ENCODE data around the gene RPAP3. TPM values are rescaled to one million over a fixed set of nuclear protein-coding genes. Genes with fewer than 3 reads are reported as not detected.

Gene RPAP3, protein sequence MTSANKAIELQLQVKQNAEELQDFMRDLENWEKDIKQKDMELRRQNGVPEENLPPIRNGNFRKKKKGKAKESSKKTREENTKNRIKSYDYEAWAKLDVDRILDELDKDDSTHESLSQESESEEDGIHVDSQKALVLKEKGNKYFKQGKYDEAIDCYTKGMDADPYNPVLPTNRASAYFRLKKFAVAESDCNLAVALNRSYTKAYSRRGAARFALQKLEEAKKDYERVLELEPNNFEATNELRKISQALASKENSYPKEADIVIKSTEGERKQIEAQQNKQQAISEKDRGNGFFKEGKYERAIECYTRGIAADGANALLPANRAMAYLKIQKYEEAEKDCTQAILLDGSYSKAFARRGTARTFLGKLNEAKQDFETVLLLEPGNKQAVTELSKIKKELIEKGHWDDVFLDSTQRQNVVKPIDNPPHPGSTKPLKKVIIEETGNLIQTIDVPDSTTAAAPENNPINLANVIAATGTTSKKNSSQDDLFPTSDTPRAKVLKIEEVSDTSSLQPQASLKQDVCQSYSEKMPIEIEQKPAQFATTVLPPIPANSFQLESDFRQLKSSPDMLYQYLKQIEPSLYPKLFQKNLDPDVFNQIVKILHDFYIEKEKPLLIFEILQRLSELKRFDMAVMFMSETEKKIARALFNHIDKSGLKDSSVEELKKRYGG
- 13.0 and 17.5 TPM in 2 replicates for total RNA-seq

DNA sequence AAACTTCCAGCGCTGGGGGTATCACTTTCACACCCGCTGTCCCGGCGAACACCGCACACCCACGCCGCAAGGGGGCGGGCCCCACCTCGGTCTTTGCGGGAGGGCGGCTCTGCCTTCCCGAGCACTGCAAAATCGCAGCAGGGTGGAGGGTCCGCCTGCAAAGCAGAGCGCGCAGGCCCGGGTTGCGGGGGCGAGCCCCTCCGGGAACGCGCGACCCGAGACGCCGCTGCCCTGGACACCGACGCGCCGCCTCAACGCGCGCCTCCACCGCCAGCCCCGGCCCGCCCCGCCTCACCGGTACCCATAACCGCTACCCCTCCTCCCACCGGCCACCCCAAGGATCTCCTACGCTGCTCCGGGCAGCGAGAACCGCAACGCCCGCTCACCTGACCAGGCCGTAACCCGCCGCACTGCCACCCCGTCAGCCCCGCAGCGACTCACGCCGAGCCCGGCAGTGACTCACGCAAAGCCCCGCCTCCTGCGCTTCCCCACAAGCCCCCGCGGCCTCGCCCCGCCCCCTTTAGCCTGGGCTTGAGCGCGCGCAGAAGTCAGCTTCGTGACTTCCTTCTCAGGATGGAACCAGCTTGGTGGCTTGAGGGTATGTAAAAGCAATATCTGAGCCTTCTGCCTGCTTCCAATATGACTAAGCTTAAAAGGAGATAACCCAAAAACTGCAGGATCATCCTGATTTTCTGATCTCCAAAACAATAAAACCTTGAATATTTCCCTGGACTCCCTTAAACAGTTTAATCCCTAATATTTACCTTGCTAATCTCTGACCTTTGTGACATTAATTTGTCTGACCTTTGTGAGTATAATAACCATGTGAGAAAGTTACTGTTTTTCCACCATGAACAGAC, at the start of gene RPAP3:
TSS of gene RPAP3 (minus strand) at position 465 of the 860 bp plus-strand sequence. CDS start 3,190 bp downstream, outside the sequence.

DNA sequence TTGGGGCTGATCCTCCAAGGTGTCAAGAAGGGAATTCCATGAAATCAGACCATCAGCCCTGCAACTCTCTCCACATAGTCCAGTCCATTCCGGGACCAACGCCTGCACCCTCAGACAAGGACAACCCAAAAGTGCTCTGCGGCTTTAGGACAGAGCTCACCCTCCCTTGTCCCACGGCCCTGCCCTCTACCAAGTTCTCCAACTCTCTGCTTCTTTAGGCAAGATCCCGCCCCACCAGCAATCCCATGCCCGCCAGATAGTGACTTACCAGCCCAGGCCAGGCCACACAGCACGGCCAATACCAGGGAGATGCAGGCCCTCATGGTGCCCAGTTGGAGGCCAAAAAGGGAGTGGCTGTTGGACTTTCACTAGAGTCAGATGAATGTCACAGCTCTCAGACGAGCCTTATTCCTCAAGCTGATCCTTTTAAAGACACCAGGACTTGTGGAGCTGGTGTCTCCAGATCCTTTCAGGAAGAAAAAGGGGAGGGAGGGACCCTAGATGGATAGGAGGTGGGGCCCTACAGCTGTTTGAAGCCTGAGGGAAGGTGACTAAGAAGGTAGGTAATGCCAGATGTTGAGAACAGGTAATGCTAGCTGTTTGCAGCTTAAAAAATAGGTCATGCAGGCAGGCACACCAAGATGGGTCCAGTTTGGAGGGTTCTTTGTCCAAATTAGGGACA, 19.4 kb upstream of the RPAP3 start, which contains the start of gene ENDOU:
TSS of gene ENDOU (minus strand) at position 400 of the 682 bp plus-strand sequence. CDS start at position 323, 77 bp downstream.

Other genes with a start within 250 kb of the RPAP3 start
- under 0.01 TPM in 1 of 2 replicates, not detected in the other for gene ENDOU, start 19.5 kb upstream of the RPAP3 start, total RNA-seq
- gene RAPGEF3, start 52.9 kb upstream of the RPAP3 start, total RNA-seq, result 0.89 and 4.3 TPM in 2 replicates
- 10.4 and 15.6 TPM in 2 replicates for gene SLC48A1, start 67.2 kb upstream of the RPAP3 start, total RNA-seq
- 53.0 and 64.6 TPM in 2 replicates for gene HDAC7, start 113.9 kb upstream of the RPAP3 start, total RNA-seq
- 1.2 and 1.9 TPM in 2 replicates for gene VDR, start 199.0 kb upstream of the RPAP3 start, total RNA-seq

Measured in myometrial cell (primary cell).